ENCODE results near the gene TUBA1B. TPM values are rescaled to one million over a fixed set of nuclear protein-coding genes. Genes with fewer than 3 reads are reported as not detected.

TUBA1B gene
- total RNA-seq, 1 experiment from 2014 or later: 3,645 TPM

- intact Hi-C loops (cut with micrococcal nuclease; ENCODE audit: unreplicated experiment): loop anchor here (2.0 kb wide), 1 partner anchor 31 kb away; no protein-coding TSS in a partner anchor
- Histone ChIP-seq H3K27ac (ENCODE audit: low read depth, low read length, poor library complexity, severe bottlenecking) (no peak overlapping the region), H3K4me3 (ENCODE audit: low read depth, low read length, poor library complexity, severe bottlenecking) (peak overlapping the region; percentile 43), H3K27me3 (replicated peaks; ENCODE audit: insufficient read depth, low read depth, low read length, poor library complexity) (peaks cover 65% of the 10 kb centered on the region), H3K4me1 (ENCODE audit: insufficient read depth, low read length, poor library complexity, severe bottlenecking) (peaks cover 9% of the 10 kb centered on the region), H3K36me3 (ENCODE audit: insufficient read depth, low read length, poor library complexity, severe bottlenecking) (no peaks in the 10 kb centered on the region), H3K9me3 (ENCODE audit: low read depth, low read length, poor library complexity, severe bottlenecking) (no peaks in the 10 kb centered on the region)
- peak; percentile 57 for TF ChIP-seq CTCF (conservative IDR thresholded peaks at IDR 0.05; ENCODE audit: low read depth, low read length)
- peak; percentile 70 for TF ChIP-seq EZH2 (IDR thresholded peaks at IDR 0.05; ENCODE audit: borderline replicate concordance, low read depth, low read length, poor library complexity, severe bottlenecking)
- ChIA-PET CTCF (interaction anchor here (1.0 to 2.7 kb wide), 4 partner anchors 8 to 145 kb away, joined by 3 to 25 read pairs (median 8); no protein-coding TSS in a partner anchor), POLR2A (ENCODE audit: low non-redundant PET) (interaction anchor here (0.6 kb wide), 1 partner anchor 16 kb away, joined by 3 read pairs; no protein-coding TSS in a partner anchor)
- DNase-seq (ENCODE audit: low spot score): peak; percentile 55
- BruUV-seq (replicated peaks): no TSS peak
These were observed 41.1 kb downstream of the TUBA1B start for GRCh38 chr12:49089821-49090773.

- ChIA-PET CTCF (interaction anchor here (0.6 to 2.7 kb wide), 20 partner anchors 9 to 164 kb away, joined by 3 to 34 read pairs (median 6); partner anchors contain the start of genes LMBR1L and RHEBL1), POLR2A (ENCODE audit: low non-redundant PET) (interaction anchor here (0.6 kb wide), 2 partner anchors 69 to 153 kb away, joined by 3 to 10 read pairs; no protein-coding TSS in a partner anchor)
- intact Hi-C loops (cut with micrococcal nuclease; ENCODE audit: unreplicated experiment): loop anchor here (1.0 to 2.0 kb wide), 2 partner anchors 32 to 146 kb away; no protein-coding TSS in a partner anchor
- peak overlapping the region; percentile 34 for H3K4me3 ChIP-seq (ENCODE audit: low read depth, low read length, poor library complexity, severe bottlenecking)
- H3K4me1 ChIP-seq (ENCODE audit: insufficient read depth, low read length, poor library complexity, severe bottlenecking): peaks cover 9% of the 10 kb centered on the region
- no peaks in the 10 kb centered on the region for H3K36me3 ChIP-seq (ENCODE audit: insufficient read depth, low read length, poor library complexity, severe bottlenecking)
- no peak overlapping the region for H3K27ac ChIP-seq (ENCODE audit: low read depth, low read length, poor library complexity, severe bottlenecking)
- TF ChIP-seq CTCF (conservative IDR thresholded peaks at IDR 0.05; ENCODE audit: low read depth, low read length) (no peak), EZH2 (IDR thresholded peaks at IDR 0.05; ENCODE audit: borderline replicate concordance, low read depth, low read length, poor library complexity, severe bottlenecking) (no peak)
- no TSS peak for BruUV-seq (replicated peaks)
- no peak for DNase-seq (ENCODE audit: low spot score)
- H3K9me3 ChIP-seq (ENCODE audit: low read depth, low read length, poor library complexity, severe bottlenecking): no peaks in the 10 kb centered on the region
- H3K27me3 ChIP-seq (replicated peaks; ENCODE audit: insufficient read depth, low read depth, low read length, poor library complexity): peaks cover 53% of the 10 kb centered on the region
These were observed 42.3 kb downstream of the TUBA1B start for GRCh38 chr12:49088932-49089330.

GRCh38 chr12:49088150-49088931, 42.9 kb downstream of the TUBA1B start:
- POLR2A ChIA-PET (ENCODE audit: low non-redundant PET): interaction anchor here (0.6 to 0.7 kb wide), 4 partner anchors 8 to 153 kb away, joined by 3 to 10 read pairs (median 6); no protein-coding TSS in a partner anchor
- Histone ChIP-seq H3K27ac (ENCODE audit: low read depth, low read length, poor library complexity, severe bottlenecking) (no peak overlapping the region), H3K9me3 (ENCODE audit: low read depth, low read length, poor library complexity, severe bottlenecking) (no peaks in the 10 kb centered on the region), H3K4me1 (ENCODE audit: insufficient read depth, low read length, poor library complexity, severe bottlenecking) (peaks cover 9% of the 10 kb centered on the region), H3K27me3 (replicated peaks; ENCODE audit: insufficient read depth, low read depth, low read length, poor library complexity) (peaks cover 47% of the 10 kb centered on the region), H3K4me3 (ENCODE audit: low read depth, low read length, poor library complexity, severe bottlenecking) (peak overlapping the region; percentile 34), H3K36me3 (ENCODE audit: insufficient read depth, low read length, poor library complexity, severe bottlenecking) (no peaks in the 10 kb centered on the region)
- intact Hi-C loops (cut with micrococcal nuclease; ENCODE audit: unreplicated experiment): loop anchor here (1.0 to 2.0 kb wide), 2 partner anchors 32 to 147 kb away; no protein-coding TSS in a partner anchor
- CTCF ChIA-PET: interaction anchor here (0.6 to 2.7 kb wide), 23 partner anchors 10 to 329 kb away, joined by 3 to 34 read pairs (median 5); partner anchors contain the start of genes LMBR1L and RHEBL1
- TF ChIP-seq CTCF (conservative IDR thresholded peaks at IDR 0.05; ENCODE audit: low read depth, low read length): peak; percentile 96
- TF ChIP-seq EZH2 (IDR thresholded peaks at IDR 0.05; ENCODE audit: borderline replicate concordance, low read depth, low read length, poor library complexity, severe bottlenecking): no peak
- BruUV-seq (replicated peaks): no TSS peak
- peak; percentile 93 for DNase-seq (ENCODE audit: low spot score)
